Esophagus squamous epithelium (tissue), 4 donors: Measurements from ENCODE around the gene GOLGA2.

ENCODE experiments used
- CTCF ChIP-seq, 6 experiments: fragments of 450-650 bp in 4 of 6; fragments of 200-600 bp in 2 of 6; sonication (generic) in 2 of 6; IDR thresholded peaks; one replicate each; pipeline ENCODE4 v1.5.1; 2016 to 2019; ENCODE audit warnings: antibody characterized with exemption in 6 of 6, mild to moderate bottlenecking in 4 of 6, moderate library complexity in 4 of 6
- POLR2A ChIP-seq, 4 donors: fragments of 450-650 bp; IDR thresholded peaks; one replicate each; pipeline ENCODE4 v1.6.1; 2017; ENCODE audit warnings: antibody characterized with exemption in 4 of 4, mild to moderate bottlenecking in 4 of 4, moderate library complexity in 3 of 4

- TF ChIP-seq POLR2A (IDR thresholded peaks at IDR 0.05) (no peak), CTCF (IDR thresholded peaks at IDR 0.05) (no peak)
Measured at GRCh38 chr9:128213746-128214497, 61.9 kb downstream of the GOLGA2 start.
